Choroid plexus epithelial cell (primary cell): ENCODE measurements around the gene PARP16.
A peak's percentile ranks its signal among the peaks of the same experiment; 100 is the strongest.

Experiments used
- DNase-seq: peaks from one replicate; pipeline ENCODE4 v3.0.0-alpha.2; 2010; ENCODE audit warnings: low read depth
- H3K4me3 ChIP-seq: 2 replicates; pipeline ENCODE4 v1.5.1; 2011; ENCODE audit warnings: low read depth, mild to moderate bottlenecking, control low read depth, low read length, moderate library complexity
- CTCF ChIP-seq: conservative IDR thresholded peaks from 2 replicates; pipeline ENCODE4 v1.5.1; 2011; ENCODE audit warnings: low read depth, mild to moderate bottlenecking, control low read depth, inconsistent platforms, low read length, moderate library complexity

Gene PARP16

GRCh38 chr15:65331811-65332210 is 45.1 kb upstream of the PARP16 start:
- no peak for TF ChIP-seq CTCF
- DNase-seq = no peak
- no peak overlapping the region for H3K4me3 ChIP-seq

DNA sequence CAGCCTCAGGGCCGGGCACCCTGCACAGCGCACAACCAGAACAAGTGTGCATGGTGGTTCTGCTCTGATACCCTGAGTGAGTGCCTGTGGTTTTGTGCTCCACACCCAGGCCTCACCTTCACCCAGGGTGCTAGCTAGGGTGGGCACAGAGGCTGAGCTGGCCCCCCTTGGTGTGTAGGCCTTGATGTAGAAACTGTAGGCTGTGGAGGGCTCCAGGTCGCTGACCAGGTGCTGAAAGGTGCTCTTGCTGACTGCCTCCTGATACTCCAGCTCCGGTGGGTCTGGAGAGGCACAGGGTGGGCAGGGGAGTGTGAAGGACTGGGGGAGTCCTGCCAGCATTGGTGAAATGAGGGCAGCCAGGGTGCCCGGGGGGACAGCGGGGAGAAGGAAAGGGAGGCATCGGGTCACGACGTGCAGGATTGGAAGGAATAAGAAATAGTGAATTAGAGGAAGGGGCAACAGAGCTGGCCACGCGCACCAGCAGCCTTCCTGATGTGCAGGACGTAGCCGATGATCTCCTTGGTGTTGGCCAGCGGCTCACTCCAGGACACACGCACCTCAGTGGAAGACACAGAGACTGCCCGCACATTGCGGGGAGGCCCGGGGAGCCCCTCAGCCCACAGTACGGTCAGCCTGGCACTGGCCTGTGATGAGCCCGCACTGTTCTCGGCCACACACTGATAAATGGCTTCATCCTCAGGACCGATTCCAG is 44.4 kb upstream of the PARP16 start:
- no peak for TF ChIP-seq CTCF
- DNase-seq = peak; percentile 11
- no peak overlapping the region for H3K4me3 ChIP-seq

- H3K4me3 ChIP-seq = no peak overlapping the region
- TF ChIP-seq CTCF = no peak
- DNase-seq = peak; percentile 23
Measured at GRCh38 chr15:65329984-65330735, 43.5 kb upstream of the PARP16 start.

- no peak for TF ChIP-seq CTCF
- H3K4me3 ChIP-seq = no peak overlapping the region
- DNase-seq = no peak
Measured at GRCh38 chr15:65329288-65329983, 42.8 kb upstream of the PARP16 start.

GRCh38 chr15:65328506-65329287 is 42.0 kb upstream of the PARP16 start:
- no peak for TF ChIP-seq CTCF
- H3K4me3 ChIP-seq = no peak overlapping the region
- no peak for DNase-seq

- no peak for DNase-seq
- H3K4me3 ChIP-seq = no peak overlapping the region
- TF ChIP-seq CTCF = no peak
Measured at GRCh38 chr15:65327651-65328393, 41.1 kb upstream of the PARP16 start.
